NCI-H524 (cell line): ENCODE data around the gene STRA6.

Experiments
- DNase-seq, 2 experiments: peaks; one replicate each; lab custom pipeline; 2025; lab: John Stamatoyannopoulos, UW

Gene STRA6

GRCh38 chr15:74227968-74228722 lies 25.6 kb upstream of the STRA6 start:
- peak; percentile 65 to 70 for DNase-seq

DNA sequence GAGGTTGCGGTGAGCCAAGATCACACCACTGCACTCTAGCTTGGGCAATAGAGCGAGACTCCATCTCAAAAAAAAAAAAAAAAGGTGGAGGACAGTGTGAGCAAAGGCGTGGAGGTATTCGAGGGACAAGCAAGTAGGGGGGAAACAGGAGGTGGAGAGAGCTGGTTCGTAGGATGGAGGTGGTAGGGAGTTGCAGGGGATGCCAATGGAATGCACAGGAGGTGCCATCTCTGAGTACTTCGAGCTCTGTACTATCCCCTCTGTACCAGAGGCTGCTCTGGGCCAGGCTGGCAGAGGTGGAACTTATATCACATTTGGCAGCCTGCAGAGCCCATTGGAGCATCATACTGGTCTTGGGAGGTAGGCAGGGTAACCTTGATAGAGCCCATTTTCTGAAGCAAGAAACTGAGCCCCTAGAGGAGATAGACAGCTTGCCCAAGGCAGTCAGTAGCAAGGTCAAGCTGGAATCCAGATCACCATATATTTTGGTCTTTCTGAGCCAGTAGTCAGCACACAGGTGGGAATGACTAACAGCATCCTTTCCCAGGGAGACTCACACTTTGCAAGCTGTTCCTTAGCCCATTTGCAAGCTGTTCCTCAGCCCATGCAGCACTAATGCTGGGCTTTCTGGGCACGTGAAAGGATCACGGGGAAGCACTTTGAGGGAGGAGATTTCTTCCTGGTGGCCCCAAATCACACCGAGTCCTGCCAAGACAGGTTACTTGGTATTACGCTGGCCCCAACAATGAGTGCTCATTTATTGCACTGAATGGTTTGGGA lies 24.4 kb upstream of the STRA6 start:
- DNase-seq: peak; percentile 73 to 84

DNA sequence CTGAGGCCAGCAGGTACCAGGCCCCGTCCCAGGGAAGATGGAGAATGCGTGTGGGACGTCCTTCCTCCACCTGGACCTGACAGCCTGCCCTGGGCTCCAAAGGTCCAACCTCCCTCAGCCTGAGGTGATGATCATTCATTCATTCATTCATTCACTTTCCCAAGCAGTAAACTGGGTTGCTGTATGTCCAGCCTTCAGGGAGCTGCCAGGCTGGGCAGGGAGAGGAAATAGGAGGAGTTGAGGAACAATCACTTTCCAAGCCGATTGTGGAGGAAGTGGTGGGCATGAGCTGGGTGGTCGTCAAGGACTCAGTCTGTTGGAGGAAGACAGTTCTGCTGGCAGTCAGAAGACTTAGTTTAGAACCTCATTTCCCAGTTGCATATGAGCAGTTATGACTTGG lies 23.3 kb upstream of the STRA6 start:
- no peak for DNase-seq

- DNase-seq: no peak
Observed at GRCh38 chr15:74222240-74223119, 19.9 kb upstream of the STRA6 start.

GRCh38 chr15:74221399-74222239 lies 19.0 kb upstream of the STRA6 start:
- DNase-seq: peak in 1 of 2 experiments; percentile 39

- DNase-seq: no peak
Observed at GRCh38 chr15:74220475-74221248, 18.1 kb upstream of the STRA6 start.

DNA sequence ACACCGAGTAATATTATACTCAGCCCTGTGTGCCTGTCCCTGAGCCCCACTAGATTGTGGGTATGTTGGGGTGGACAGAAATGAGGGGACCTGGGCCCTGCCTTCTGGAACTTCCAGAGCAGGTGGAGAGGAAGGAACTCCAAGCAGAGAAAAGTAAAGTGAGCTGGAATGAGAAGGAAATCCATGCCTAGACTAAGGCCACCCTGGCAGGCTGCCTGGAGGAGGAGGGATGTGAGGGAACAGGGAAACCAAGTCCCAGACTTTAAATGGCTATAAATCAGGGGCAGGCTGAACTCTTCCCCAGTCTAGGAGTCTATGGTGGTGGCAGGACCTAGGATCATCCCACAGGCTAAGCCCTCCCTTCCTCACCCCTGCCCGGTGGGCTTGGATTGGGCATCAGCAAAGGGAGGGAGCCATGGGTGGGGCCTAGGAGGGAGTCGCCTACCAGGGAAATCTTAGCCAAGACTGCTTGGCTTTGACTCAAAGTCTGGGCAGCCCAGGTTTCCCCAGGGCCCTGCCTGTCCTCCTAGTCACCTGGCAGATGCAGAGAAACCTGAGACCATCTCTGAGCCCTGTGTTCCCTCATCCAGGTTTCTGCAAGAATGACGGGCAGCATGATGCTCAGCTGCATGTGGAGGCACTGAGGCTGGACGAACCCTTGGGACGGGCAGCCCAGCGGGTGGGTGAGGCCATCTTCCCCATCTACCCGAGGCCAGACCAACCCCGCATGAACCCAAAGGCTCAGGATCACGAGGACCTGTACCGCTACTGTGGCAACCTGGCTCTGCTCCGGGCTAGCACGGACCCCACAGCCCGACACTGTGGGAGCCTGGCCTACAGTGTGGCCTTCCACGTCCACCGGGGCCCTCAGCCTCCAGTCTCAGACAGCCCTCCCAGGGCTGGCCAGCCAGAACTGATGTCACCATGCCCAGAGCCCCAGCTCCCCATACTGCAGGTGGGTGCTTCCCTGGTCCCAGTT lies 15.6 kb upstream of the STRA6 start:
- DNase-seq: no peak

DNA sequence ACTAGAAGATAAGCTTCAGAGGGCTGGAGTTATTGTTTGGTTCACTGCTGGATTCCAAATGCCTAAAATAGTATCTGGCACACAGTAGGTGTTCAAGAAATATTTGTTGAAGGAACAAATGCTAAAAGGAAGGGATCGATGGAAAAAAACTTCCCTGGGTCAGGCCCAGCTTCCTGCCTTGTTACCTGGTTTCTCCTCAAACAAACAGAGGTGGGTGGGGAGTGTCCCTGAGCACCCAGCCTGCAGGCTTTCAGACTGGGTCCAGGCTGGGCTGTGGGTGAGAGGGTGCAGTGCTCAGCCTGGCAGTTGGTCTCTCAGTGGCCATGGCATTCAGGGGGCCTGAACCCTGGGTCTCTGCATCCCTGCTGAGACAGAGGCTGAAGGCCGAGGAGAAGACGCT lies 14.4 kb upstream of the STRA6 start:
- no peak for DNase-seq

DNA sequence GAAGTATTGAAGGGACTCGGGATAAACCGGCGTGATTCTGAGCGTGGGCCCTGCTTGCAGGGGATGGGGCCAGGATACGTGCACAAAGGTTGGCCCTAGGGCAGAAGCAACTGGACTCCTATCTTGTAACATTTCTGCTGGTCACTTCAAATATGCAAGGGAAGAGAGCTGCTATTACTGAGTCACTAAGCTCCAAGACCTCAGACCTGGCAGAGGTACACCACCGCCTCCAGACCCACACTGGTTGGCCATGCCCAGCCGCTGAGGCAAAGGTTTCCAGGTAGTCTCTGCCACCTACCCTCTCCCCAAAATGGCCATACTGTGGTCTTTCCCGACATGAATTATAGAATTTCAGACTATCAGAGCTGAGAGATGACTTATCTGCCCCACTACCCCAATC lies 13.4 kb upstream of the STRA6 start:
- no peak for DNase-seq

GRCh38 chr15:74214324-74215021 lies 11.9 kb upstream of the STRA6 start:
- no peak for DNase-seq

GRCh38 chr15:74213858-74214284 lies 11.3 kb upstream of the STRA6 start:
- DNase-seq: no peak

DNA sequence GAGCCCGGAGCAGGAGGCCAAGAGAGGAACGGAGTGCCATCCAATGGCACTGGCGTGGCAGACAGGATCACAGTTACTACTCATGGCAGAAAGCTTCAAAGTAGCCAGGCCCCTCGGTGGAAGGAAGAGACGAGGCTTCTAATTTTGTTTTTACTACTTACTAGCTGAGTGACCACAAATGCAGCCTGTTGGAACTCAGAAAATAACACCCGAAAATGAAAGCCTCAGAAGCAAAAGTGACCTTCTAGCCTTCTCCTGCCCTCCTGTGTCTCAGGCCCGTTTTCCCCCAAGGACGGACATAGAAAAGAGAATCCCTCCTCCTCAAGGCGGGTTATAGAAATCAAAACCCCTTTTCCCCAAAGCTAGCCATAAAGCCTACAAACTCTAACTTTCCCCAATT lies 9.9 kb upstream of the STRA6 start:
- no peak for DNase-seq

DNA sequence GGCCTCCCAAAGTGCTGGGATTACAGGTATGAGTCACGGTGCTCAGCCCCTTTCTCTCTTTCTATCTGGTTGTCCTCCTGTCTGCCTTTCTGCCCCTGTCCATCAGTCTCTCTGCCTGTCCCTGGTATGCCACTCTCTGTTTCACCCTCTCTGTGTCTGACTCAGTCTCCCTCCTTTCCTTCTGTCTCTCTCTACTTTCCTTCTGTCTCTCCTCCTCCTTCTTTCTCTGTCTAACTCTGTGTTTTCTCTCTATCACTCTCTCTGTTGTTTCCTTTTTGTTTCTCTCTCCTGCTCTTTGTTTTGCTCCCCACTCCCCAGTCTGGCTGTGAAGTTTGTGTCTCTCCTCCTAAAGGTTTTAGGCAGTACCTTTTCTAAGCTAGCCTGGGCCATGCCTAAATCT lies 9.1 kb upstream of the STRA6 start:
- DNase-seq: no peak

DNA sequence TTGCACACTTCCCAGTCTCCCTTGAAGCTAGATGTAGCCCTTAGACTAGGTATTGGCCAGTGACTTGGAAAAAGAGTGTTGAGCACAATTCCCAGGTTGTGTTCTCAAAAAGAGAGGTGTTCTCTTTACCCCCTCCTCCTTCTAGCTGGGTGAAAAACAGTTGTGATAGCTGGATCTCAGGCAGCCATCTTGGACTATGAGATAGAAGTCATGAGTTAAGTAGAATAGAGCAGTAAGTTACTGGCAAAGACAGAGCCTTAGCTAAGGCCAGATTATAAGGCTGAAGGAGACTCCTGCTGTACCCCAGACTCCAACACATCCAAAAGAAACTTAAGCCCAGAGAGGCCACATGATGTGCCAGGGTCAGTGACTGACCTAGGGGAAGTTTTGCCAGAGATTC lies 8.1 kb upstream of the STRA6 start:
- no peak for DNase-seq

DNA sequence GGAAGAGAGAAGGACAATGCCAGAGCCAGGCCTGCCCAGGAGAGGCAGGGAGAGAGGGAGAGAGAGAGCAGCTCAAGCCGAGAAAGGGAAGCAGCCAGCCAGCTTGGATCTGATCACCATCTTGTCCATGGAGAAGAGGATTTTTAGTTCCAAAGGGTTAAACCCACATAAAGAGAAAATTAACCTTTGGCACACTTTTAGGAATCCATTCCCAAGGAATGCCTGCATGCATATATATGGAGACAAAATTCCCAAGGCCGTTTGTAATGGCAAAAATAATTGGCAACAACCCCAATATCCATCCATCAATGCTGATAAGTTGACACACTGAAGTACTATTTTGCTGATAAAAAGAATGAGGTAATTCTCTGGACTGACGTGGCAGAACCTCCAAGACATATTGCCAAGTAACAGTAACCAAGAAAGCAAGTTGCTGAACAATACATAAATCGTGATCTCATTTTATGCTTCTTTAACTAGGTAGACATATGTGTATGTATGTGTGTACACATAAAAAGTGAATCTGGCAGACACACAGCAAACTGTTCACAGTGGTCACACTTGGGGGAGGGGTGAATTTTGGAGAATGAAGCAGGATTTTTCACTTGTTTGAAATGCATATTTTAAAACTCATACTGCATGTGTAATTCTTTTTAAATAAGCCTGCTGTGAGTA lies 7.5 kb upstream of the STRA6 start:
- no peak for DNase-seq

DNA sequence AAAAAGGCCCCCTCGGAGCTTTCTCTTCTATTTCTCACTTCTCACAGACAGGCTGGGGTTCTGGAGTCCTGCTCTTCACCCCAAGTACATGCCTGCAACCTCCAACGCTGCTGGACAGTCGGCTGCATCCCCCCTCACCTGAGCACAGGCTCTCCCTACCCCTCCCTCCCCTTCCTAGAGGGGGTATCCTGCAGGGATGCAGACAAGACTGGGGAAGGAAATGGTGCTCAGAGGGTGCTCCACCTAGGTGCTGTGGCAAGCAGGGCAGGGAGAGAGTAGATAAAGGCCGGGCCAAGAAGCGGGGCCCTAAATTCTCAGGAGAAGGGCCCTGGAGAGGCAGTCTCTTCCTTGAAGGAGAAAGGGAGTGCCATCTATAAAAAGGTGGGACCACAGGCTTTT lies 7.0 kb upstream of the STRA6 start:
- no peak for DNase-seq

- peak in 1 of 2 experiments; percentile 70 for DNase-seq
Observed at GRCh38 chr15:74208901-74209559, 6.4 kb upstream of the STRA6 start.

GRCh38 chr15:74208496-74208895 lies 5.9 kb upstream of the STRA6 start:
- DNase-seq: no peak
